Kidney epithelial cell (primary cell): ENCODE data around the gene ABCG5. TPM values are rescaled to one million over a fixed set of nuclear protein-coding genes. Genes with fewer than 3 reads are reported as not detected.

Source experiments
- DNase-seq: peaks from one replicate; pipeline ENCODE4 v3.0.0-alpha.2; 2010; ENCODE audit warnings: low read depth
- H3K27me3 ChIP-seq: 2 replicates; pipeline ENCODE4 v1.6.0; 2011; ENCODE audit warnings: low read length; ENCODE audit not compliant: control insufficient read depth, insufficient read depth
- H3K36me3 ChIP-seq: 2 replicates; pipeline ENCODE4 v1.5.1; 2011; ENCODE audit warnings: low read length; ENCODE audit not compliant: control insufficient read depth, insufficient read depth
- H3K4me3 ChIP-seq: 2 replicates; pipeline ENCODE4 v1.5.1; 2011; ENCODE audit warnings: low read depth, mild to moderate bottlenecking, control low read depth, low read length
- CTCF ChIP-seq: IDR thresholded peaks from 2 replicates; pipeline ENCODE4 v1.5.1; 2011; ENCODE audit warnings: mild to moderate bottlenecking, moderate library complexity, low read length, control low read depth, inconsistent platforms; ENCODE audit not compliant: insufficient read depth, poor library complexity, severe bottlenecking
- total RNA-seq: library from RNA; depleted of rRNA; stranded (reverse); fragments of >200 nt; gene quantifications from 2 replicates; pipeline ENCODE4 v1.2.3, GENCODE V29; 2015

ABCG5 gene
- total RNA-seq, 1 donor from 2014 or later: not detected

DNA sequence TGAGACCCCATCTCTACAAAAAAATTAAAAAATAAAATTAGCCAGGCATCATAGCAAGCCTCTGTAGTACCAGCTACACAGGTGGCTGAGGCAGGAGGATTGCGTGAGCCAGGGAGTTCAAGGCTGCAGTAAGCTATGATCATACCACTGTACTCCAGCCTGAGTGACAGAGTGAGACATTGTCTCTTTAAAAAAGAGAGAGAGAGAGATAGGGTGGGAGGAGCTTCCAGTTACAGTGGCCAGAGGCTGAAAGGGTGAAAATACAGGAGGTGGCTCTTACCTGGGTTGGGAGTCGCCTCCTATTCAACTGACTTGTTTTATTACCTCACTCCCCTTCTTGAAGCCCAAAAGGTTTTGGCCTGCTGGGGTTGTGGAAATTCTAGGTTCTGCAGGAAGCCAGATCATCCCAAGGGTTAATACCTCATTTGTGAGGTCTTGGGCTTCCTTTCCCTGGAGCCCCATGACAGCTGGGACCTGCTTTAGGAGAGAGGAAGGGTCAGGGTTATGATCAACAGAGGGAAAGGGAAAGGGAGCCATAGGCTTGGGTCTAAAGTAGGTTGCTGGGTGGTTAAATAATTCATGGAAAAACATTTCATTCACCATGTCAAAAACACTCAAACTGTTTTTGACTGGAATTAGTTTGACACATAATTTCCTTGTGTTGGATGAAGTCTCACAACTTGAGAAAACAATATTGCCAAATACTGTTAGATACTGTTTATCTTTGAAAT is 47.4 kb downstream of the ABCG5 start:
- Histone ChIP-seq H3K27me3 (no peaks in the 10 kb centered on the region), H3K36me3 (no peaks in the 10 kb centered on the region), H3K4me3 (no peak overlapping the region)
- DNase-seq: no peak
- no peak for TF ChIP-seq CTCF

DNA sequence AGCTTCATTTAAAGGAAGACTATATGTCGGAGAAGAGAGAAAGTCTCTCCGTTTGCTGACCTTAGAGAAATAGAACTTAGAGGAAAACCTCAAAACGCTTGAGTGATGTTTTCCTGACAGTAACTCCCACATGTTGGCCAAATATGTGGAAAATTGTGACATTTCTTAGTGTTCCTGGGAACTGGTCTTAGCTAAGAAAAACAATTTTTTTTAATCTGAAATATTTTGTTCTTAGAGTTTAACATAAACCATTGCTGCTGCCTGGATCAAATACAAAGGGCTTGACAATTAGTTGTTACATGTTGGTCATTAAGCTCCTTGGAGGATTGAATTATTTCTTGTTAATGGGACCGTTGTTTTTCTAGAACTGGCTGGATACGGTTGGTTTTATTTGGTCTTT is 48.5 kb downstream of the ABCG5 start:
- Histone ChIP-seq H3K36me3 (no peaks in the 10 kb centered on the region), H3K27me3 (no peaks in the 10 kb centered on the region), H3K4me3 (no peak overlapping the region)
- DNase-seq: no peak
- no peak for TF ChIP-seq CTCF

DNA sequence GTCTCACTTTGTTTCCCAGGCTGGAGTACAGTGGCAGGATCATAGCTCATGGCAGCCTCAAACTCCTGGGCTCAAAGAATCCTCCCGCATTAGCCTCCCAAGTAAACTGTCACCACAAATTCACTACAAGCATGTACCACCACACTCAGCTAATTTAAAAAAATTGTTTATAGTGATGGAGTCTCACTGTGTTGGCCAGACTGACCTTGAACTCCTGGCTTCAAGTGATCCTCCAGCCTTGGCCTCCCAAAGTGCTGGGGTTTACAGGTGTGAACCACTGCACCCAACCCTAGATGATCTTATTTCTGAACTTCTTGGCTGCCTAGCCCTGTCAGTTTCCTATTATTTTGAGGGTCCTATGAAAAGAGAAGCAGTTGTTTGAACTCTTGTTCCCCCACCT is 50.0 kb downstream of the ABCG5 start:
- Histone ChIP-seq H3K27me3 (no peaks in the 10 kb centered on the region), H3K36me3 (no peaks in the 10 kb centered on the region), H3K4me3 (no peak overlapping the region)
- no peak for DNase-seq
- no peak for TF ChIP-seq CTCF

DNA sequence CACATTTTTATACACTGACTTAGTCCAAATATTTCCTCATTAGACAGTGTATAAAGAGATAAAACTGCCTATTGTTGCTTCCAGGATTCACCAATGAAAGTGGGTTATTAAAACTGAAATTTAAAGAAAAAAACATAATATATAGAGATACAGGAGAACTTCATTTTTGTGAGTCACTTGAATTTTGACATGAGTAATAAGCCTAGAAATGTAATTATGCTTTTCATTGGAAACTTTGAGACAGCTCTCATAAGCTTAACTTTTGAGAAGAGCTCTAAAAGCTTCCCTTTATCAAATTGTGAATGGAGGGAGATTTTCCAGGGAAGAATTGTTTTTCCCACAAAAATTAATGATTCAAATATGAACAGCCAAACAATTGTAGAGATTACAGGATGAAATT is 50.7 kb downstream of the ABCG5 start:
- TF ChIP-seq CTCF: no peak
- Histone ChIP-seq H3K27me3 (no peaks in the 10 kb centered on the region), H3K36me3 (no peaks in the 10 kb centered on the region), H3K4me3 (no peak overlapping the region)
- DNase-seq: no peak

DNA sequence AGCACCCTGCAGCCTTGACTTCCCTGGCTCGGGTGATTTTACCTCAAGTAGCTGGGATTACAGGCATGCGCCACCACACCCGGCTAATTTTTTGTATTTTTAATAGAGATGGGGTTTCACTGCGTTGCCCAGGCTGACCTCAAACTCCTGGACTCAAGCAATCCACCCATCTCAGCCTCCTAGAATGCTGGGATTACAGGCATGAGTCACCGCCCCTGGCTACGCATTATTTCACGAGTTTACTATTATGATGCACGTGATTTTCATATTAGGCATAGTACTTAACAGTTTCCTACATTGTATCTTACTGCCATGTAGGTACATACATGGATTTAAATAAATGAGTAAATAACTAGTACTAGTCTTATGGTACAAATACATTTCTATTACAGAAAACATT is 60.4 kb downstream of the ABCG5 start:
- no peaks in the 10 kb centered on the region for H3K36me3 ChIP-seq
- TF ChIP-seq CTCF: no peak
- DNase-seq: no peak
- H3K27me3 ChIP-seq: no peaks in the 10 kb centered on the region
- no peak overlapping the region for H3K4me3 ChIP-seq
